G401.6 (cell line): ENCODE data around the gene NARS2.
"Not testable (repeated sequence)": the region's sequence is repeated elsewhere in the genome, so short reads cannot be mapped to it uniquely, and the experiment has no call there.

ENCODE experiments used
- FAIRE-seq: peaks from 2 replicates; lab custom pipeline; 2012; peaks lifted over from hg19 to GRCh38; lab: Jason Lieb, UNC

The NARS2 gene

GRCh38 chr11:78576549-78577097 is 2.0 kb upstream of the NARS2 start:
- FAIRE-seq: no peak

DNA sequence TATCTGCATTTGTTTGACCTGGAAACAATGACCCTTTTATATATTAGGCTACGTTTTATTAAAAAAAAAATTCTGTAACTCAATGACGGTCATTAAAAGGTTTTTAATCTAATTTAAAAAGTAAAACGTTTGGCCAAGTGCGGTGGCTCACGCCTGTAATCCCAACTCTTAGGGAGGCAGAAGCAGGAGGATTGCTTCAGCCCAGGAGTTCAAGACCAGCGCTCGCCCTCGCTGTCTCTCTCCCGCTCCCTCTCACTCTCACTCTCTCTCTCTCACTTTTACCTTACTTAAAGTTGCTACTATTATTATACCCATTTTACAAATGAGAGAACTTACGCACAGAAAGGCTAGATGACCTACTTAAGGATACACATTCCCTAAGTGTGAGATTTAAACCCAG is 814 bp upstream of the NARS2 start:
- FAIRE-seq: no peak

DNA sequence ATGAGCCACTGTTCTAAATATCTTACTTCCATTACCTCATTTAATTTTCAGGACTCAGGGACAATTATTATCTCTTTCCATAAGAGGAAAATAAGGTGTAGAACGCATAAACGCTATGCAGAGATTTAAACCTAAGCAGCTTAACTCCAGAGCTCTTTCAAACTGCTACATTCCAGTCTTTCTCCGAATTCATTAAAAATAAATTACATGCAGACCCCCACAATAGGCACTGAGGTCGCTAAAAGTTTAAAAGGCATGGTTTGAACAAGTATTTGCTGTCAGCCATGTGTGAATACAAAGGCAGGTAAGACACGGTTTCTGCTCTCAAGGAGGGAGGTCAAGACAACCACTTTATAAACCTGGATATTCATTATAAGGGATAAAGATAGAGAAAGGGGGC is 983 bp downstream of the NARS2 start:
- no peak for FAIRE-seq

GRCh38 chr11:78573271-78573670 is 1.4 kb downstream of the NARS2 start:
- FAIRE-seq: no peak

GRCh38 chr11:78572394-78572793 is 2.3 kb downstream of the NARS2 start:
- no peak for FAIRE-seq

DNA sequence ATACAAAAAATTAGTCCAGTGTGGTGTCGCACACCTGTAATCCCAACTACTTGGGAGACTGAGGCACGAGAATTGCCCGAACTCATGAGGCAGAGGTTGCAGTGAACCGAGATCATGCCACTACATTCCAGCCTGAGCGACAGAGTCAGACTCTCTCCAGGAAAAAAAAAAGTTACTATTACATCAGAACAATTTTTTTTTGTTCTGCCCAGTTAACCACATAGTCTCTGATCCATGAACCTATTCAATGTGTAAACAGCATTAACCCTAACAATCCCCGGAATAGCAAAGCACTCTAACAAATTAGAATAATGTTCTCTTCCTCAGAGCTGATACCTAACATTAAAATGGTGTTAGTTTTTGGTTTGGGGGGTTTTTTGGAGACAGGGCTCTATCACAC is 4.6 kb downstream of the NARS2 start:
- FAIRE-seq: no peak

DNA sequence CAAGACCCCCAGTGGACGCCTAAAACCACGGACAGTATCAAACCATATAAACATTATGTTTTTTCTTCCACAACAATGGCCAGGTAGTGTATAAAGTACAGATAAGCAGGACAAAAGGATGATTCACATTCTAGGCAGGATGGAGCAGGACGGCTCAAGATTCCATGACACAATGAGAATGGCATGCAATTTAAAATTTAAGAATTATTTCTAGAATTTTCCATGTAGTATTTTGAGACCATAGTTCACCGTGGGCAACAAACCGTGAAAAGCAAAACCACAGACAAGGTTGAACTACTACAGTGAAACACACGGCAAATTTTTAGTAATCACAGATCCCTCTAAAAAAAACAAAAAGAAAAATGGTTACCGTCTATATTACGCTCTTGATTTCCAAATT is 7.5 kb downstream of the NARS2 start:
- FAIRE-seq: no peak

GRCh38 chr11:78564490-78565467 is 9.9 kb downstream of the NARS2 start:
- peak; percentile 94 for FAIRE-seq

DNA sequence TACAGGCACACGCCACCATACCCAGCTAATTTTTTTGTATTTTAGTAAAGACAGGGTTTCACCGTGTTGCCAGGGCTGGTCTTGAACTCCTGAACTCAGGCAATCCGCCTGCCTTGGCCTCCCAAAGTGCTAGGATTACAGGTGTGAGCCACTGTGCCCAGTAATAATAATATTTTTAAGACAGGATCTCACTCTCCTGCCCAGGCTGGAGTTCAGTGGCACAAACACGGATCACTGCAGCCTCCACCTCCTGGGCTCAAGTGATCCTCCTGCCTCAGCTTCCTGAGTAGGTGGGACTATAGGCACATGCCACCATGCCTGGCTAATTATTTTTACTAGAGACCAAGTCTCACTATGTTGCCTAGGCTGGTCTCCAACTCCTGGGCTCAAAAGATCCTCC is 10.6 kb downstream of the NARS2 start:
- not testable (repeated sequence) for FAIRE-seq

- FAIRE-seq: not testable (repeated sequence)
Observed at GRCh38 chr11:78563090-78563489, 11.6 kb downstream of the NARS2 start.

DNA sequence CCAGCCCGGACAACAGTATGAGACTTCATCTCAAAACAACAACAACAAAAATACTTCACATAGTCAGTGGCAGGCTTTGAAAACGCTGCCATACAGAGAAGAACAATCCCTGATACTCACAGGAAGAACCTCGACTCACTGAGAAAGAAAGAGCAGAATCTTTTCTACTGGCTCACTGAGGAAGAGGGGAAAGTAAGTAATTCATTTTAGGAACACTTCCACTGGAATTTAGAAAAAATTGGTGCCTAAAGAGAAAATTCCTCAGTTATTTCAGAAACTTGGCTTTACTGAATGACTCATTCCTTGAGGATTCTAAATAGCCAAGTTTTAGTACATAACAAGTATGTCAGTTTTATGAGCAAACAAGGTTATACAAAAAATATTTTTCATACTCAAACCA is 12.3 kb downstream of the NARS2 start:
- peak; percentile 44 for FAIRE-seq

DNA sequence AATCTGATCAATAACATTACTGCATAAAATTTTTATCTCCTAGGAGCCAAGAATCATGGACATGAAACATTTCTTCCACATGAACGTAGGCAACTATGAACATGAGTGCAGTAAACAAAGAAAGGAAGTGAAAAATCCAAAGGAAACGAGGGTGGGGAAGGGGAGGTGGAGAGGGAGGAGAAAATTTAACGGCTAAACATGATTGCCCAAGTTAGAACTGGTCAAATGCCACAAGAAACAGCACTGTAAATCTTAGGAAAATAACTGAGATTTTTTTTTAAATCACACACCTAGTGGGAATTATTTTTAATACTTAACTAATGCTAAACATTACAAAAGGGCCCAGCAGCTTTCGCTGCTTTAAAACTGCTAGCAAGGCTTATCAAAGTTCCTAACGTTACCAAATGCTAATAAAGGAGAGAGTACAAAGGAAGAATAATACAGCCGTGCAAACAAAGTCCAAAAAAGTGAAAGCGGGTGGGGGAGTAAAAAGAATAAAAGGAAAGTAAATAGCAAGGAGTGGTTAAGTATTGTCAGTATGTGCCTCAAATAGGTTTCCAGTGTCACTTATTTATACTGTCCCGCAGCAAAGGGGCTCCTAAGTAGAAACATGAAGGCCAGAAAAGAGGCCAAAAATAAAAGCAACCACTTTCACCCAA is 13.7 kb downstream of the NARS2 start:
- FAIRE-seq: no peak

- no peak for FAIRE-seq
Observed at GRCh38 chr11:78560153-78560552, 14.5 kb downstream of the NARS2 start.

GRCh38 chr11:78557236-78557635 is 17.4 kb downstream of the NARS2 start:
- no peak for FAIRE-seq

DNA sequence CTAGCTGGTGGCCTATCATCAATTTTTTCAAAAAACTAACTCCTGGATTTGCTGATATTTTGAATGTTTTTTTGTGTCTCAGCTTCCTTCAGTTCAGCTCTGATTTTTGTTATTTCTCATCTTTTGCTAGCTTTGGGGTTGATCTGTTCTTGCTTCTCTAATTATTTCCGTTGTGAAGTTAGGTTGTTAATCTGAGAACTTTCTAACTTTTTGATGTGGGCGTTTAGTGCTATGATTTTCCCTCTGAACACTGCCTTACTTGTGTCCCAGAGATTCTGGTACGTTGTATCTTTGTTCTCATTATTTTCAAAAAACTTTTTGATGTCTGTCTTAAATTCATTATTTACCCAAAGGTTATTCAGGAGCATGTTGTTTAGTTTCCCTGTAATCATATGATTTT is 19.1 kb downstream of the NARS2 start:
- FAIRE-seq: no peak

GRCh38 chr11:78552881-78553280 is 21.8 kb downstream of the NARS2 start:
- no peak for FAIRE-seq

GRCh38 chr11:78552139-78552538 is 22.5 kb downstream of the NARS2 start:
- FAIRE-seq: not testable (repeated sequence)

- no peak for FAIRE-seq
Observed at GRCh38 chr11:78551066-78551465, 23.6 kb downstream of the NARS2 start.

GRCh38 chr11:78549624-78550409 is 24.8 kb downstream of the NARS2 start:
- FAIRE-seq: no peak

- no peak for FAIRE-seq
Observed at GRCh38 chr11:78548911-78549590, 25.6 kb downstream of the NARS2 start.

DNA sequence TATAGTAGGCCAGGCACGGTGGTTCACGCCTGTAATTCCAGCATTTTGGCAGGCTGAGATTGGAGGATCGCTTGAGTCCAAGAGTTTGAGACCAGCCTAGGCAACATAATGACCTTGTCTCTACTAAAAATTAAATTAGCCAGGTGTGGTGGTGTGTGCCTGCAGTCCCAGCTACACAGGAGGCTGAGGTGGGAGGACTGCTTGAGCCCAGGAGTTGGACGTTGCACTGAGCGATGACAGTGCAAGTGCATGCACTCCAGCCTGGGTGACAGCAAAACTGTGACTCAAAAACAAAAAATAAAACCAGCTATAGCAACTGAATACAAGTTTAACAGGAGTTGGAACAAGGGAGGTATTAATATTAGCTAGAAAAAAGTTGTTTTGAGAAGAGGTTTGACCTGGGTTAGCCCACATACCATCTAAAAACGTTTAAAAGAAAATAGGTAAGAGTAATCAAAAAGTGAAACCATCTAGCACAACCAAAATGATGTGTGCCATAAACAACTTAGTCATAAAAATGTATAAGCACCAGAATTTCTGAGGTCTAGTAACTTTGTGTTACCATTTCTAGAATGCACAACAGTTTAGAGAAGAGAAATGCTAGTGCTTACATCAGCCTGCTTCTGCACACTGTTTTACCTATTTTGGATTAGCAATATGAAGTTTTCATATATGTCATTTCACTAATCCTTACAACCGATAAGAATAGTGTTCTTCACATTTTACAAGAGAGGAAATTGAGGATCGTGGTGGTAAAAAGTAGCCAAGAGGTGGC is 26.5 kb downstream of the NARS2 start:
- no peak for FAIRE-seq
